GM12801 (cell line): ENCODE results near the gene RHOA.

Experiments used
- CTCF ChIP-seq: IDR thresholded peaks from one replicate; pipeline ENCODE4 v1.5.1; 2011; ENCODE audit warnings: control low read depth; ENCODE audit not compliant: insufficient read length; ENCODE audit errors: extremely low read depth

RHOA gene

DNA sequence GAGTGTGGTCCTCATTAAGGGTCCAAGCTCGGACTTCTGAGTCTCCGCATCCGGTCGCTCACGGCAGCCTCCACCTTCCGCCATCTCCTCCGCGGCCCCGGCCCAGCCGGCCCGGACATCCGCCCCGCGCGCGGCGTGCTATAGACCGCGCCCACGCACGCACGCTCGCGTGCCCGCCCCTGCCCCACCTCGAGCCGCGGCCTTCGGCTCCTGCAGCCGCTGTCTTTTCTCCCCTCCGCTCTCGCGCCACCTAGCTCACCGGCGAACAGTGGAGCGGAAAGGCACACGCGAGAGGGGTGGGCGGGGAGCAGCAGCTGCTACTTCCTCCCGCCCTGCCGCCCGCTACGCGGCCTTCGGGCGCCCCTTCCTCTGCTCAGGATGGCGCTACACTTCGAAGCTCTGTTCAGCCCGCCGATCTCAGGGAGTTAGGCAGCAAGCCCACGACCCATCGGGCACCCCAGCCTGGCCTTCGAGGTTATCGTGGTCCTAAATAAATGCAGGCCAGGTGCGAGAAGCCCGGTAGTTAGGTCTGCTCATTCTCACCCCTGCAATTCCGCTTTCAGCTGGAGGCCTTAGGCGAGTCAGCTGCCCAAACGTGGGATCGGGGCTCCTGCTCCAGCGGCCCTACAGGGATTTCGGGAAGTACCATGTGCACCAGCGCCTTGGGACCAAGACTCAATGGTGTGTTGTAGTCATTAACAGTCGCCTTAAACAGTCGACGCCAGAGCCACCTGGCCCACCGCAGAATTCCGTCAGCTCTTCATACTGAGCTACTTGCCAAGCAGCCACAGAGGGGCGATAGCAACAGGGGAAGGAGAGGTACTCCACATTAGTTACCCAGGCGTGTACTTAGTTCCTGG lies 71.6 kb downstream of the RHOA start, which contains the start of gene USP4:
Gene USP4, minus strand, starts transcription at position 113 of the 860 bp plus-strand sequence. Its CDS starts 29 bp downstream, at position 84.
- TF ChIP-seq CTCF, result no peak

- no peak for TF ChIP-seq CTCF
Measured at GRCh38 chr3:49339581-49339940, 72.2 kb downstream of the RHOA start.

DNA sequence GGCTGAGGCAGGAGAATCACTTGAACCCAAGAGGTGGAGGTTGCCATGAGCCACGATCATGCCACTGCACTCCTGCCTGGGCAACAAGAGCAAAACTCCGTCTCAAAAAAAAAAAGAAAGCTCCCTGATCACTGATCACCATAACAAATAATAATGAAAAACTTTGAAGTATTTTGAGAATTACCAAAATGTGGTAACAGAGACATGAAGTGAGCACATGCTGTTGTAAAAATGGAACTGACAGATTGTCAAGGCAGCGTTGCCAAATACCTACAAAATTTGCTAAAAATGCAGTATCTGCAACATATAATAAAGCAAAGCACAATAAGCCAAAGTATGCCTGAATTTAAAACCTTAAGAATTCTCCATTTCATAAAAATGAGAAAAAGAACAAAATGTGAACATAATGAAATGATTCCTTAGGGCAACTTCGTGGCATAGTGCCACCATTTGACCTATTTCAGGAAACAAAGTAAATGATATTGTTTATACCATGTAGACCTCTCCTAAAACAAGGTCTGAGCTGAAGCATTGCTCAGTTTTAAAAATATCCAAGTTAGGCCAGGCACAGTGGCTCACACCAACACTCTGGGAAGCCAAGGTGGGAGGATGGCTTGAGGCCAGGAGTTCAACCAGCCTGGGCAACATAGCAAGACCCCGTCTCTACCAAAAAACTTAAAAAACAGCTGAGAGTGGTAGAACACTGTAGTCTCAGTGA lies 77.7 kb downstream of the RHOA start:
- no peak for TF ChIP-seq CTCF

GRCh38 chr3:49333091-49333490 lies 78.7 kb downstream of the RHOA start:
- no peak for TF ChIP-seq CTCF

GRCh38 chr3:49329186-49329585 lies 82.6 kb downstream of the RHOA start:
- no peak for TF ChIP-seq CTCF

- TF ChIP-seq CTCF, result no peak
Measured at GRCh38 chr3:49327485-49327884, 84.3 kb downstream of the RHOA start.

DNA sequence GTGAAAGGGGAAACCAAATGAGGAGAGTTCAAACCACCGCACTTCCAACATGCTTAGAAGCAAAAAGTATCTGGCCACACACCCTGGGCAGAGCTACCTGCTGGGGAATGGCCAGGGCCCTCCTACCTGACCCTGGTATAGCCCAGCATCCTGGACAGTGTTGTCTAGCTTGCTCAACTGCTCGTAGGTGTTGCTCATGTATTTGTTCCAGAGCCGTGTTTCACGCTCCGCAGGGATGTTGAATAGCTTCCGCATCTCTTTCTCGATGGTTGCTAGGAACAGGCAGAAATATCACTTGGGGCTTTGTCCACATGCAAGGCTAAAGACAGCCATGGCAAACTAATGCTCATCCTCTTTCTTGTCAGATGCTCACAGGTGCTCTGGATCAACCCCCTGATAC lies 87.0 kb downstream of the RHOA start:
- no peak for TF ChIP-seq CTCF
